ENCODE data around the gene NUF2. TPM values are rescaled to one million over a fixed set of nuclear protein-coding genes. Genes with fewer than 3 reads are reported as not detected.

Gene NUF2
- total RNA-seq, 1 experiment from 2014 or later, result 30.7 TPM

GRCh38 chr1:163388970-163389369 lies 67.2 kb downstream of the NUF2 start:
- no peak for TF ChIP-seq CTCF (conservative IDR thresholded peaks at IDR 0.05)
- Histone ChIP-seq H3K23ac (ENCODE audit: insufficient read length, low read depth, low read length) (no peak overlapping the region), H2AK5ac (ENCODE audit: insufficient read length, low read length) (no peak overlapping the region), H3K14ac (ENCODE audit: insufficient read depth, low read length) (no peak overlapping the region), H2BK120ac (ENCODE audit: low read depth, low read length, poor library complexity, severe bottlenecking) (no peak overlapping the region), H3K56ac (ENCODE audit: insufficient read length, low read depth, low read length) (no peak overlapping the region), H3K9ac (ENCODE audit: extremely low read depth, insufficient read length, low read length) (no peak overlapping the region), H3K79me2 (ENCODE audit: insufficient read depth, low read length) (no peaks in the 10 kb centered on the region), H3K4me2 (ENCODE audit: insufficient read depth, insufficient read length, low read length) (no peak overlapping the region), H4K91ac (ENCODE audit: insufficient read length, low read depth, low read length) (no peak overlapping the region), H2BK5ac (ENCODE audit: insufficient read length, low read length) (no peak overlapping the region), H3K27ac (ENCODE audit: insufficient read length, low read depth, low read length) (no peak overlapping the region), H3K23me2 (ENCODE audit: insufficient read length, low read depth, low read length, poor library complexity, severe bottlenecking) (no peaks in the 10 kb centered on the region), H3K4me1 (ENCODE audit: insufficient read depth, low read length) (no peaks in the 10 kb centered on the region), H2BK20ac (ENCODE audit: low read depth, low read length, poor library complexity, severe bottlenecking) (no peak overlapping the region), H3T11ph (ENCODE audit: low read length) (no peak overlapping the region), H3K79me1 (ENCODE audit: insufficient read depth, low read depth, low read length, poor library complexity, severe bottlenecking) (no peaks in the 10 kb centered on the region), H4K5ac (ENCODE audit: insufficient read length, low read depth, low read length) (no peak overlapping the region), H2BK12ac (ENCODE audit: insufficient read length, low read depth, low read length) (no peak overlapping the region), H3K18ac (ENCODE audit: insufficient read length, low read depth, low read length) (no peak overlapping the region), H3K27me3 (ENCODE audit: insufficient read depth, low read length) (no peaks in the 10 kb centered on the region), H3K4ac (ENCODE audit: low read depth, low read length) (no peak overlapping the region), H4K20me1 (ENCODE audit: control insufficient read depth, insufficient read depth, insufficient read length) (no peaks in the 10 kb centered on the region), H3K9me3 (ENCODE audit: control insufficient read depth, low read depth, low read length) (no peaks in the 10 kb centered on the region), H2AFZ (ENCODE audit: low read length) (no peak overlapping the region), H2BK15ac (ENCODE audit: low read depth, low read length) (no peak overlapping the region), H4K8ac (replicated peaks; ENCODE audit: insufficient read length, low read depth, low read length) (no peak overlapping the region)
- no peak for DNase-seq
- Mint-ChIP-seq H3K36me3 (ENCODE audit: insufficient read depth in 1 of 3, low read depth in 3 of 3) (peaks cover 0 to 4% (median 2%) of the 10 kb centered on the region in 3 experiments; a peak in 3 of 7 replicates), H3K4me1 (no peaks in the 10 kb centered on the region), H3K27ac (no peak overlapping the region), H3K4me3 (no peak overlapping the region), H3K27me3 (ENCODE audit: low read depth) (no peaks in the 10 kb centered on the region), H3K9me3 (no peaks in the 10 kb centered on the region; a peak in 1 of 5 replicates)
- no CpG with 5 or more reads among the region's 4 CpGs for WGBS (ENCODE audit: extremely low coverage, insufficient read length, low lambda C conversion rate)

All from H9 (cell line).